ENCODE data around the gene HSPA9.

The HSPA9 gene

DNA sequence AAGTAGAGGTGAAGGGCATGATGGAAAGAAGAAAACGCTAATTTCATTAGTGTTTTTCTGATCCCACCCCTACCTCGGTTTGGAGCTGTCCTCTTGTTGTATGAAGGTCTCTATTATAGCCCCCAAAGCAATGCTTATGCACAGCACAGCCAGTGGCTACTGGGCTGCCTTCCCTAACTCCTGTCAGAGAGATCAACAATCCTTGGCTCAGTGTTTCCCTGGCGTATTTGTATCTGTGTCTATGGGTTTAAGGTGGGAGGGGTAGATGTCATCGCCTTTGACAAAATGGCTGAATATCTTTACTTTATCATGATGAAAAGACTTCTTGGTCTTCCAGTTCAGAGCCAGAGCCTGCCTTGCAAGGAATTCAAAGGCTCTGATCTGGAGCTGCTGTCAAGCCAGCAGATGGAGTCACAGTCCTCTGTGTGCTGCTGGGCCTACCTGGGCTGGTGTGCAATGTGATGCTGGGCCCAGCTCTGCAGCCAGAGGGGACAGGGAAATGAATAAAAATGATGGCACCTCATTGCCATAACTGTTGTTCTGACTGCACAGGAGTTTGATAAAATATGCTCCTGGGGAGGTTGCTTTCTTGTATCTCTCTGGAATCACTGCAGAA lies 20.1 kb upstream of the HSPA9 start:
- DNase-seq (ENCODE audit: low spot score) = no peak

DNA sequence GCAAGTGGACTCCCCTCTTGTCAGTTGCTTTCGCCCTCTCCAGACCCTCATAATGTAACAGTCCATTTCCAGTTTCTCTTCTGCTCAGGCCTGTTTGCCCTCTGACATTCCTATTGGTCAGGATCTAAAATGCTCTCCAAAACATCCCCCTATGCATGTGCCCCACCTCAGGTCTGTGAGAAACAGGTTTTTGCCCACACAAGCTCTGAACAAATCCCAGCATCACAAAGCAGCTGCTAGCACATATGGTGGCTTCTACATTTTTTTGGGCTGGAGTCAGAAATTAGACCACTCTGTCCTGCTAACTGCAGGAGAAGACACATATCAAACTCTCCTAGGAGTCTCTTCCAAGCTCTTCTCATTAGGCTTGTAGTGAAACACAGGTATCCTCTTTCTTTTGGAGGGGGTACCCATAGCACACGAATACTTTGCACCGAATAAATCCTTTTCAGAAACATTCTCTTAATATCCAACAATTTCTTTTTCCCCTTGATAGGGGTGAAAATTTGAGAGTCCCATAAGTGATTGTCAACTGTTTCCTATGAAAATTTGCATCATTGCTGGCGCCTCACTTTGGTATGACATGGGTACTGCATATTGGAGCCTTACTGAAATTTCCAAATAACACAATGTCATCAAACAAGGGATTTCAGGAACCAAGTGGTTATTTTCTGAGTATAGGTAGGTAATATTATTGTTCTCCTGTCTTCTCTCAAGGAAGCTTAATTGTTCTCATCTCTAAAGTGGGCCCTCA lies 19.3 kb upstream of the HSPA9 start:
- DNase-seq (ENCODE audit: low spot score) = no peak

DNA sequence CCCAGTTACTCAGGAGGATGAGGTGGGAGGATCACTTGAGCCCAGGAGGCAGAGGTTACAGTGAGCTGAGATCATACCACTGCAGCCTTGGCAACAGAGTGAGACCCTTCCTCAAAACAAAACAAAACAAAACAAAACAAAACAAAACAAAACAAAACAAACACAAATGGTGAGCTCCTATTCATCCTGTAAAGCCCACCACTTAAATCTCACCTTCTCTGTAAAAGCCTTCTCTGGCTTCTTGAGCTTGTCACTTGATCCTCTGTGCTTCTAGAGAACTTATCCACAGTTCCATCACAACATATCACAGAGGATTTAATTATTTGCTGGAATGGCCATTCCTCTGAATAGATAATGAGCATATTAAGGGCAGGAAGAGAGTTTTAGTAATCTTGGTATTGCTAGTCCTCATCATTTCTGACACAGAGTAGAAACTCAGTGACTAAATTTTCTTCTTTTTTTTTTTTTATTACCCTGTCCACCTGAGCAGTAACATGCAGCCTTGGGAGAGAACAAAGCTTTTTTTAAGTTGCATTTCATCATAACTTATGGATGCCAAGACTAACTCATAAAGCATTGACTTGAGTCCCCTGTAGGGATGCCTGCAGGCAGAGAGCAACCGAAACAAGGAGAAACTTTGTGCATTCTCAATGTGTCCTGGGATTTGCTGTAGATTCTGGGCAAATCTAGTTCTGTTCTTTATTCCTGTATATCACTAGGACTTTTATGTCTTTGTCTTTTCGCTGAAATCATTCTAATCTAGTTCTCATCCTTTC lies 13.0 kb upstream of the HSPA9 start:
- no peak for DNase-seq (ENCODE audit: low spot score)

DNA sequence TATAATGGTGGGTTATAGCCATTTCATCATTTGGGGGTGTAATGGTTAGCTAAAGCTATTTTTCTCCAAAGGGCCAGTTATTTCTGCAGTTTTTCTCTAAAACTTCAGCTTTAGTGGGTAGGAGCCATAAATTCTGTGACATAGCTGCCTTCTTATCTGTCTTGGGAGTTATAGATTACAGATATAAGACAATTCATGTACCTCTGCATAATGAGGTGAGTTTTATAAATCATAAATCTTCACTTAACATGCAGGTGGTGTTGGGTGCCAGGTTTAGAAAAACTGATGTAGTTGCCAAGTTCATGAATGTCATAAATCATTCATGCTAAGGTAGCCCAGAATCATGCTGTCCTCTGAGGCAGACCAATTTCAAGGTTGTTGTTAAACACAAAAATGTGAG lies 10.0 kb upstream of the HSPA9 start:
- no peak for DNase-seq (ENCODE audit: low spot score)

DNA sequence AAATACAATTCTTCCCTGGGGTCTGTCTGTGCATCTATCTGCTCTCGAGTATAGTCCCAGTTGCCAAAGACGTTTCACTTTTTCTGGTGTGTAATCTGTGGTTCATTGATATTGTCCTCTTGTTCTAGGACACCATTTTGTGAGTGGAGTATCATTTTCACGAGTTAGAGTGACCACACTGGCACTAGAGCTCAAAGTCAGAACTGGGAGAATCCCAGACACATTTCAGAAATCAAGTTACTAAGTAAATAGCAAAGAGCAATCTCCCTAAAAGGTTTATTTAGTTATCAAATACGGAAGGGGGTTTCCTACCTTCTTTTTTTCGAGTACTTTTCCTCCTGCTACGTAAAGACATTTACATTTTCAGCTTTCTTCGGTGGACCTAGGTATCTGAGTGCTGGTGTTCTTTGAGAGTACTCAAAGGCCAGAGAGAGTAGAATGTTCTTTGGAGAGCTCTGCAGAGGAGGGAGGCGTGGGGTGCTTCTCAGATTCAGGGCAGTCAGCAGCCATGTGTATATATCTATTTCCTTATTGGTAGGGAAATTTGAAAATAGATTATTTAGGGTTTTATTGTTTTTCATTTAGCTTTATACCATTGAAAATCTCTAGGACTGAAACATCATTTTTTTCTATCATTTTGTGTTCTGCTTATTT lies 8.9 kb upstream of the HSPA9 start:
- no peak for DNase-seq (ENCODE audit: low spot score)

DNA sequence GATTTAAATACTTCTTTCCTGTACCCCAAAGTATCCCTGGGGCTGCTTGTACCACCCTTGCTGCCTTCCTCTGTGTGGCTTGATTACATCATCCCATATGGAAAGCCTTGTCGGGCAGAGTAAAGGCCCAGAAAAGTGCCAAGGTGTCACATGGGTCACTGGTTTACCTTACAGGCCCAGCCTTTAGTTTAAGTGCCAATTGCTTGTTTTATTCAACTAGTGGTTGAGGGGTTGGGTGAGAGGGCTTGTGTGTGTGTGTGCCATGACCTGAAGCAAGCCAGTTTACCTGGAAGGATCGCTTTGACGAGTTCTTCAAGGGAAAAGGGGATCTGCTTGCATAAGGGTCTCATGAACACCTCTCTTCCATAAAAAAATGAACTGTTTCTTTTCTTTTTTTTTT lies 7.8 kb upstream of the HSPA9 start:
- no peak for DNase-seq (ENCODE audit: low spot score)

DNA sequence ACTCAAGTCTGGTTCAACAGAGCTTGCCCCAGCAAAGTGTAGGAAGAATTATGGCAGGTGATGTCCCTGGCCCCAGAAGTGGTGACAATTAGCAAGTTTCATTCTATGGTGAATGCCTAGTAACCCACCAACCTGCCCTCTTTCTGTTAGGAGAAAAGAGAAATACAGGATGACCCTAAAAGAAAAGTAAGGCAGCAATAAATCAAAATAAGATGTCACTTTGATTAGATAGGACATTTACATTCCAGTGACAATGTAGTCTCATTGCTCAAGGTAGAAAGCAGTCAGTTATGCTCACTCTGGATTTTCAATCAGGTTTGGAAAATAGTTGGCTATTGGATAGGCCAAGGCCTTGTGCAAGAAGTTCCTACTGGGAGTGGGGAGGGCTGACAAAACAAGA lies 5.6 kb upstream of the HSPA9 start:
- no peak for DNase-seq (ENCODE audit: low spot score)

DNA sequence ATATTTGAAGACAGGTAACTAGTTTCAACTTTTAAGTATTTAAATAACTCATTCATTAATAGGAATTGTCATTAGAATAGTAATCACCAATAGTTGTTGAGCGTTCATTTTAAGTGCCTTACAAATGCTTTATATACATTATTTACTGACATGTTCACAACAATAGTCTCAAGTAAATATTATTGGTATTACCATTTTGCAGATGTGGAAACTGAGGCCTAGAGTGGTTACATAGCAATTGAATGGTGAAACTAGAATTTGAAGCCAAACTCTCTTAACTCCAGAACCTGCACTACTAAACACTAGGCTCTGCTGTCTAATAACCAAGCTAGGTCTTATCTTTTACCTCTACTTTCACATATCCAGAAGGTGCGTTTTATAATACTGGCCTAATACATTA lies 4.8 kb upstream of the HSPA9 start:
- DNase-seq (ENCODE audit: low spot score) = no peak

DNA sequence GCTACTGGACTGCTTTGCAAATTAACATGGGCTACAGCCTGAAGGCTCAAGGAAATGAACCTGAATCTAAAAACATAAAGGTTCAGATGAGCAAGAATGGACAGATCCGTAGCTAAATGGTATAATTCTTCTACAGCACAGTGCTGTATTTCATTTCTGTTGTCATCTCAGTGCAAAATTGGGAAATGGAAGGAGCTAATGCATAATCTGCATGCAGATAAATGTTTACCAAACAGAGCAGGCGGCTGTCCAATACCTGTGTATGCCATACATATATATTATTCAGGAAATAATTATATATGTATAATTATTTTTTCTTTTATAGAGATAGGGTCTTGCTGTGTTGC lies 4.3 kb upstream of the HSPA9 start:
- no peak for DNase-seq (ENCODE audit: low spot score)

DNA sequence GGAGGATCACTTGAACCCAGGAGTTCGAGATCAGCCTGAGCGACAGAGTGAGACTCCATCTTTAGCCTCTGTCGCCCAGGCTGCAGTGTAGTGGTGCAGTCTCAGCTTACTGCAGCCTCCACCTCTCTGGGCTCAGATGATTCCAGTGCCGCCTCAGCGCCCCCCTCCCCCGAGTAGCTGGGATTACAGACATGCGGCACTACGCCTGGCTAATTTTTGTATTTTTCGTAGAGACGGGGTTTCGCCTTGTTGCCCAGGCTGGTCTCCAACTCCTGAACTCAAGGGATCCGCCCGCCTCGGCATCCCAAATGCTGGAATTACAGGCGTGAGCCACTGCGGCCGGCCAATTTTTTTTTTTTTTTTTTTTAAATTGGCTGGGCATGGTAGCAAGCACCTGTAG lies 2.3 kb upstream of the HSPA9 start:
- DNase-seq (ENCODE audit: low spot score) = no peak

DNA sequence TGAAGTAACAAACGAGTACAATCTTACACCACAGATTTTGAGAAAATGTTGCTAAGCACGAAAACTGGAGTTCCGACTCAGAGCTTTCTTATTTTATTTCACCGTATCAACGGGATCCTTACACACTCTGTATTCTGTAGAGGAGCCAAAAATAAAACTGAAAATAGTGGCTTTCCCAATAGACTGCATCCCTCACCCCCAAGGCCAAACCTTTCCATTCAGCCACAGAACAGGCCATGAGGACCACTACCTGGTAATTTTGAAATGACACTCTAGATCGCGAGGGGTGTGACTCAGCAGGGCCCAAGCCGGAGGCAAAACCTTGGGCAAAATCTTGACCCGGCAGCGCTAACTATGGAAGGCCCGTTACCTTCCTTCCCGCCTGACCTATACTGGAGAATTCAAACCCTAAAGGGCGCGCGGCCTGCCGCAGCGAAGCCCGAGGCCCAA lies 432 bp downstream of the HSPA9 start:
- DNase-seq (ENCODE audit: low spot score) = no peak

DNA sequence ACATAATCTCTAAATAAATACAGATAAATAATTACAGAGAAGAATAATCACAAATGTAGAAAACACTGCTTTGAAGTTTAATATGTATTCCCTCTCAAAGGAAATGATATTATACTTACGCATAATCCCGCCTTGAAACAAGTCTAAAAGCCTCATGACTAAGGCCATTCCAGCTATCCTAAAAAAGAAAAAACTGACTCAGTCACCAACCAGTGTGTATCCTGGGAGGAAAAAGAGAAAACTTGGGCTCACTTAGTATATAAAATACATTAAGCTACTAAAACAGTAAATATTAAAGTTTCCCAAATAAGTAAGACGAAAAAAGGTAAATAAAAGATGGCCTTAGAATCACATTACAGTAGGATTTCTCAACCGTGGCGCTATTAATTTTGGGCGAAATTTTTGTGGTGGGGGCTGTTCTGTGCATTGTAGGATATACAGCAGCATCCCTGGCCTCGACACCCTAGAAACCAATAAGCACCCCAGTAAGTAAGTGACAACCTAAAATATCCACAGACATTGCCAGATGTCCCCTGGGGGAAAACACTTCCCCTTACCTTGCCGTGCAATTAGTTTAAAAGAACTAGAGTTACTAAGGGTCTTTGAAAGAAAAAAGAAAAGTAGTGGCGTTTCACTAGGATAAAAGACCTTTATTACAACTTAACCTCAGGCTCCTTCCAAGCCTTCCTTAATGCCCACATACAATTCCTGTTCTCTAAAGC lies 1.1 kb downstream of the HSPA9 start:
- no peak for DNase-seq (ENCODE audit: low spot score)

DNA sequence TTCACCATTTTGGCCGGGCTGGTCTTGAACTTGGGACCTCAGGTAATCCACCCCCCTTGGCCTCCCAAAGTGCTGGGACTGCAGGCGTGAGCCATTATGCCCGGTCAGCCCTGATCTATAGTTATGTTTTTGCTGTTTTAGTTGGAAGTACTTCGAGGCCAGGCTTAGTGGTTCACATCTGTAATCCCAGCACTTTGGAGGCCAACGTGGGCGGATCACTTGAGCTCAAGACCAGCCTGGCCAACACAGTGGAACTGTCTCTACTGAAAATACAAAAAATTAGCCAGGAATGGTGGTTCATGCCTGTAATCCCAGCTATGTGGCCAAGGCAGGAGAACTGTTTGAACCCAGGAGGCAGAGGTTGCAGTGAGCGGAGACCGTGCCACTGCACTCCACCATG lies 2.0 kb downstream of the HSPA9 start:
- no peak for DNase-seq (ENCODE audit: low spot score)

DNA sequence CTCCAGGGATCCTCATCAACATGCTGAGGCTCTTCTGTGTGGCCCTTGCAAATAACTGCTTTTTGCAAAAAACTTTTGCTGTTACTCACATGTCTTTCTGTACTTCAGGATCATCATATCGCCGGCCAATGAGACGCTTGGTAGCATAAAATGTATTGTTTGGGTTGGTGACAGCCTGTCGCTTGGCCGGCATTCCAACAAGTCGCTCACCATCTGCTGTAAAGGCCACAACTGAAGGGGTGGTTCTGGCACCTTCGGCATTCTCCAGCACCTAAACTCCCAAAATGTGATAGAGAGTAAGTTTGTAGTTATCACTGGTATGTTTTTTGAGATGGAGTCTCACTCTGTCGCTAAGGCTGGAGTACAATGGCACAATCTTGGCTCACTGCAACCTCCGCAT lies 4.3 kb downstream of the HSPA9 start:
- no peak for DNase-seq (ENCODE audit: low spot score)

DNA sequence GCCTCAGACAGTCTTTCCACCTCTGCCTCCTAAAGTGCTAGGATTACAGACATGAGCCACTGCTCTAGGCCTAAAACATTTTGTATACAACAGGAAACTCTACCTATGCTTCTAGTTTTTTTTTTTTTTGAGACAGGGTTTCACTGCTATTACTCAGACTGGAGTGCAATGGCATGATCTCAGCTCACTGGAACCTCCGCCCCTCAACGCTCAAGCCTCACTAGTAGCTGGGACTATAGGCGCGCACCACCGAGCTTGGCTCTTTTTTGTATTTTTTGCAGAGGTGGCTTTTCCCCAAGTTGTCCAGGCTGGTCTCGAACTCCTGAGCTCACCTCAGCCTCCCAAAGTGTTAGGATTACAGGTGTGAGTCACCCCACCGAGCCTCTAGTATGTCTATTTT lies 5.4 kb downstream of the HSPA9 start:
- DNase-seq (ENCODE audit: low spot score) = no peak

DNA sequence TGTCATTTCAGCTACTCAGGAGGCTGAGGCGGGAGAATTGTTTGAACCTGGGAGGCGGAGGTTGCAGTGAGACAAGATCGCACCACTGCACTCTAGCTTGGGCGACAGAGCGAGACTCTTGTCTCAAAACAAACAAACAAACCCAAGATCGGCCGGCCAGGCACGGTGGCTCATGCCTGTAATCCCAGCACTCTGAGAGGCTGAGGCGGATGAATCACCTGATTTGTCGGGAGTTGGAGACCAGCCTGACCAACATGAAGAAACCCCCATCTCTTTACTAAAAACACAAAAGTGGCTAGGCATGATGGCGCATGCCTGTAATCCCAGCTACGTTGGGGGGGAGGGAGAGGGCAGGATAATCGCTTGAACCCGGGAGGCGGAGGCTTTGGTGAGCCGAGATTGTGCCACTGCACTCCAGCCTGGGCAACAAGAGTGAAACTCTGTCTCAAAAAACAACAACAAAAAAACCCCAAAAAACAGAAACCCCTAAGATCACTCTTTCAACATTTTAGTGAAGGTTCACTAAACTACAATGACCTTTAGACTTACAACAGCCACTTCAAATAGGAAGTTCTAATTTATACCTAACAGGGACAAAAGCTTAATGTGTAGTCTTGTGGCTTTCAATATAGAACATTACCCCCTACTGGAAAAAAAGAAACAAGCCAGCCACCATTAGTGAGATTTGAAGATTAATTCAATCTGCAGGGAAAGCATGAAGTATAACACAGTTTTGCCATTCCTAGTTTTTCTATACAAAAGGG lies 7.0 kb downstream of the HSPA9 start:
- no peak for DNase-seq (ENCODE audit: low spot score)

DNA sequence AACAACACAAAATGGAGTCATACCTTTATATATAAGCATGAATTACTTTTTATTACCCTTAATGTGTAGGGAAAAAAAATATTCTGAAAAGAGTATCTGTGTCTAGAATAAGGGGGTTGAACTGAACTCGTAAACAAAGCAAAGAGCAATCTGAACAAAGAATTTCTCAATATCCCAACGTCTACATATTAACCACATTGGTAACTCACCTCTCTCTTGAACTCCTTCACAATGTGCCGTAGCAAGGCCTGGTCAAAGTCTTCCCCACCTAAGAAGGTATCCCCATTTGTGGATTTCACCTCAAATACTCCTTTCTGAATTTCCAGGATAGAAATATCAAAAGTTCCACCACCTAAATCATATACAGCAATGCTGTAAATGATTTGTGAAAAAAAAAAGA lies 8.4 kb downstream of the HSPA9 start:
- no peak for DNase-seq (ENCODE audit: low spot score)

DNA sequence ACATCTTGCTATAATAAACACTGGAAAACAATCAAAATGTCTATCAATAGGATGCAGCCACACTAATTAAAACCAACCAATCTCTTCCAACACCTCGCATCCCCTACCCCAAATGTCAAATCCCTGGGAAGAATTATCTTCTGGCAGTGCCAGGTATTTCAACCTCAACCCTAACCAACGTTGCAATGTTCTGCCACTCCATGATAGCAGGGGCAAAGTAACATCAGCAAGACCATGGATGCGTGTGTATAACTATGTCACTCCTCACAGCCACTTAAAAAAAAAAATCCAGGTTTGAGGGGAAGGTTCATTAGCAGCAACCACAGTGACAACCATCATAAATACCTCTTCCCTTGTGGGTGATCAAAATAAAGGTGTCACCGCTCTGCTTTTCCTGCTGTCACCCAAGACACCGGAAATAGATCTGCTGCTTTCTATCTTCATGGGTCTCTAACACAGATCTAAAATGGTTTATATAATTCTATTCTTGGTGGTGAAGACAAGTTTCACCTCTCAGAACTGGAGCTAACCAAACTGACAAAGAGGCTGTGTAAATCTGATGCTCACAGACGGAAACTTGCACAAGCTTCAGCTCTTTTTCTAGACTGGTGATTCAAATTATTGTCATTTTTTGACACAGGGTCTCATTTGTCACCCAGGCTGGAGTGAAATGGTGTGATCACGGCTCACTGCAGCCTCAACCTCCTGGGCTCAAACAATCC lies 9.9 kb downstream of the HSPA9 start:
- no peak for DNase-seq (ENCODE audit: low spot score)

DNA sequence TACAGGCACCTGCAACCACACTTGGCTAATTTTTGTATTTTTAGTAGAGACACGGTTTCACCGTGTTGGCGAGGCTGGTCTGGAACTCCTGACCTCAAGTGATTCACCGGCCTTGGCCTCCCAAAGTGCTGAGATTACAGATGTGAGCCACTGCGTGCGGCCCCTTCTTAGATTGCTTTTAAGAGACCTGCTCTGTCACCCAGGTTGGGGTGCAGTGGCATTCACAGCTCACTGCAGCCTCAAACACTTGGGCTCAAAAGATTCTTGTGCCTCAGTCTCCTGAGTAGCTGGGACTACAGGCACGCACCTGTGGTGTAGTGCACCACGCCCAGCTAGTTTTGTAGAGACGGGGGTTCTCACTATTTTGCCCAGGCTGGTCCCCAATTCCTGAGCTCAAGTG lies 11.0 kb downstream of the HSPA9 start:
- no peak for DNase-seq (ENCODE audit: low spot score)

DNA sequence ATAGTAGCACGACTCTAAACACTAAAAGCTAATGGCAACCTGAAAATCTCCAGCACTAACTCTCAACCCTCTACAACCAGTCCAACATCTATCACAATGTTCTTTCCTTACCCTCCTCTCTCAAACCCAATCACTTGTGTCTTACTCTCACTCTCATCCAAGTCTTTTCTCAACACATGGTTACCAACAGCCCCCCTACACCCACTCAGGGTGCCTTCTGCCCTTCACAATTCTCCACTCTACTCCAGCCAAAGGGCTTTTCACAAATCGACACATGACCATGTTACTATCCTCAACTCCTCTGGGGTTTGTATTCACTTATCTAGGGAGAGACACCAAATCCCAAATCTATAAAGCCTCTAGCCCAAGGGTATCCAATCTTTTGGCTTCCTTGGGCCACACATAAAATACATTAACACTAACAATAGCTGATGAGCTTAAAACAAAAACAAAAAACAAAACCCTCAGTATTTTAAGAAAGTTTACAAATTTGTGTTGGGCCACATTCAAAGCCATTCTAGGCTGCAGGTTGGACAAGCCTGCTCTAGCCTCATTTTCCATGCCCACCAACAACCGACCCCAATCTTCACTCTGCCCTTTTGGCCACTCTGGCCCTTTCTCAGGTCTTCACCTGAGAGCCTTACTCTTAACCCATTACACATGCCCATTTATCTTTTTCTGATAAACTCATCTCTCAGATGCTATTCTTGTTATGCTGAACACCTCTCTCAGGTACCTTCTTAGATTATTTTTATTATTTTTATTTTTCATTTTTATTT lies 11.7 kb downstream of the HSPA9 start:
- no peak for DNase-seq (ENCODE audit: low spot score)

Measured in putamen (tissue), 1 donor.